RCC 7860 (cell line): Measurements from ENCODE around the gene FOXE1.

Source experiments
- DNase-seq: peaks from one replicate; pipeline ENCODE4 v3.0.0-alpha.2; 2015; ENCODE audit warnings: low spot score
- FAIRE-seq: peaks from 2 replicates; lab custom pipeline; 2012; peaks lifted over from hg19 to GRCh38; lab: Jason Lieb, UNC

The FOXE1 gene

DNA sequence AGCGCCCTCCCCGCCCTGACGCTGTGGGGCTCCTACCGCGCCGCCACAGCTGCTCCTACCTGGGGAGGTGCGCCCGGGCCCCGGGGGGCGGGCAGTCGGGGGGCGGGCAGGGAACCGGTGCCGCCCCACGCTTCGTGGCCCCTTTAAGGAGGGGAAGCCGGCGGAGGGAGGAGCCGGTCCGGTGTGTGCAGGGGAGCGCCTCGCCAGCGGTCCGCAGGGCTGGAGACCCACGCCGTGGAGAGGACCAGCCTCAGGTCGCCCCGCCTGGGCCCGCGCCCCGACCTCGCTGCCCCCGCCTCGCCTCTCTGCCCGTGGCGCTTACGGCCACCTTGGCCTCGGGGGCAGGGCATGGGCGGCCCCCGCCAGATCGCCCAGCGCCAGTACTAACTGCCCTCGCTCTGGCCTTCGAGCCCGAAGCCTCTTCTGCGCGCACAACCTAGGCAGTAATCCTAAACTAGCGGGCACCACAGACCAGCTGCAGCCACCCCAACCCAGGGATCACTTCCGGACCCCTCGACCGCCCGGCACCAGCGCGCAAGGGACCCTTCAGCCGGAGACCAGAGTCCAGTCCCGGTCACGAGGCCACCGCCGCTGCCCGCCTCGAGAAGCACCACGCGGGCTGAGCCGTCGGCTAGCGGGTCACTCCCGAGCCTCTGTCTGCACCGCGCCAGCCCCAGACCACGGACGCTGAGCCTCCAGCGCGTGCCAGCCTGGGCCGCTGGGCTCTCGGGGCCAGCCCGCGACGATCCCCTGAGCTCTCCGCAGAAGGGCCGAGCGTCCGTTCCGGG lies at the start of gene FOXE1:
TSS of gene FOXE1 (plus strand) at position 171 of the 788 bp plus-strand sequence. CDS start 689 bp downstream, outside the sequence.
- no peak for FAIRE-seq
- DNase-seq, result no peak

DNA sequence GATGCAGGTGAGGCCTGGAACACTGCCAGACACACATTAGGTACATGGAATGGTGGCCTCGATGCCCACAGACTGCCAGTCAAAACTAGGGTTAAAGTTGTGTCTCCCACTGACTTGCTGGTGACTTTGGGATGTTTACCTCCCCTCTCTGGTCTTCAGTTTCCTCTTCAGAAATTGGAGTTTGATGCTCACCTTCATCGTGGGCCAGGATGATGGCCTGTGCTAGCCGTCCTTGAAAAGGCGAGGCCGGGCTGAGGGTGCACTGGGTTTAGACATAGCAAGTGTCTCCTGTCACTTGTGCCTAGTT lies 49.0 kb upstream of the FOXE1 start:
- FAIRE-seq (no peak), DNase-seq (no peak)

DNA sequence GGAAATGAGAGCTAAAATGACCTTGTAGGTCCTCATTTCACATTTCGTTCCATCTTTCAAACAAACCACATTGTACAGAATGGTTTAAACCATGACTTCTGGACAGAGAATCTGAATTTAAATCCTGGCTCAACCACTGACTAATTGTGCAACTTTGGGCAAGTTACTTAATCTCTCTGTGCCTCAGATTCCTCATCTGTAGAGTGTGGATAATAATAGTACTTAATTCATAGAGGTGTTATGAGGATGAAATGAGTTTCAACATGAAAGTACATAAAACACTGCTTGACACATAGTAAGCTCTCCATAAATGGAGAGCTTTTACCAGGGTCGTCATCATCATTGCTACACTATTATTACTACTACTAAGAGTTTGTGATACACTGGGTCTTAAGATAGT lies 46.3 kb upstream of the FOXE1 start:
- DNase-seq, result no peak

GRCh38 chr9:97807681-97808080 lies 45.3 kb upstream of the FOXE1 start:
- FAIRE-seq, result peak; percentile 68
- DNase-seq, result peak; percentile 31

More for the DNA sequence above, 46.3 kb upstream of the FOXE1 start:
- FAIRE-seq, result no peak

DNA sequence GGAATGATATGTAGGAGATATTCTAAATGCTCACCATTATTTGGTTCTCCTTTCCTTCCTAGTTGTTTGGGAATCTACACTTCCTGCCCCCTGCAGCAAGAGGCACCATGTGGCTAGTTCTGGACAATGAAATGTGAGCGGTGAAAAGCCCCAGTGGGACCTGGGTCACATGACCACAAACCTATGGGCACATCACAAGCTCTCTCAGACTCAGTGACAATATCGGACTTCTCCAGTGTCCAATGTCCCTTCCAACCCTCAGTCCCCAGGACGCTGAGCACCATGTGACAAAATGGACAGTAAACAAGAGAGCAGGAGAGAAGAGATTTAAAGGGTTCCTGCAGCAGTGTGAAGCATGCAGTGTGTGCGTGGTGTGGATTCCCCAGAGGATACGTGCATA lies 44.6 kb upstream of the FOXE1 start:
- FAIRE-seq, result no peak
- DNase-seq, result peak; percentile 45

- peak; percentile 96 for DNase-seq
- peak; percentile 92 for FAIRE-seq
These were observed 44.1 kb upstream of the FOXE1 start for GRCh38 chr9:97808972-97809371.

DNA sequence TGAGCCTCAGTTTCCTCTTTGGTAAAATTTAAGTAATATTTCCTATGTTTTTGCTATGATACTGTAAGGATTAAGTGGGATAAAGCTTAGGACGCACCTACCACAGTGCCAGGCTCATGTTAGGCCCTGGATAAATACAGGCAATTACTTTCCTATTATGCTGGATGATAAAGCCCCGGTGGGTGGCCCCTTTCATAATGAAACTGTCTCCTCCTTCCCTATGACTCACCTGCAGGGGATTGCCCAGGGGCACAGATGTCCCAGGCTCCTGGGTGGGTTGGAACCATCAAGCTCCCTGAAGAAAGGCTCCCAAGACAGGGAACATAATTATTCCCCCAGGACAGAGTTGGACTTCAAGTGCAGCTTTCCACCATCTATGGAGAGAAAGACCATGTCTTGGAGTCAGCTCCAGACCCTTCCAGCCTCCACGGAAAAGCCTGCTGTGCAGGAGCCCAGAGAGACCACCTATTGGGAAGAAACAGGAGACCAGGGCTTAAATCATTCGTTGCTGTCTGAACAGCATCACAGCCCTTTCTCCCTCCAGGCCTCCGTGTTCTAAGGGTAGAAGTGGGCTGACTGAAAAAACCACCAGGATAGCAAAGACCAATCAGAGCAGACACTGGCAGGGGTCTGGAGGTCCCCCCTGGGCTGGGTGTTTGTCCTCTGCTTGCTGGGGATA lies 43.2 kb upstream of the FOXE1 start:
- peak; percentile 81 for DNase-seq
- FAIRE-seq, result peak; percentile 67

DNA sequence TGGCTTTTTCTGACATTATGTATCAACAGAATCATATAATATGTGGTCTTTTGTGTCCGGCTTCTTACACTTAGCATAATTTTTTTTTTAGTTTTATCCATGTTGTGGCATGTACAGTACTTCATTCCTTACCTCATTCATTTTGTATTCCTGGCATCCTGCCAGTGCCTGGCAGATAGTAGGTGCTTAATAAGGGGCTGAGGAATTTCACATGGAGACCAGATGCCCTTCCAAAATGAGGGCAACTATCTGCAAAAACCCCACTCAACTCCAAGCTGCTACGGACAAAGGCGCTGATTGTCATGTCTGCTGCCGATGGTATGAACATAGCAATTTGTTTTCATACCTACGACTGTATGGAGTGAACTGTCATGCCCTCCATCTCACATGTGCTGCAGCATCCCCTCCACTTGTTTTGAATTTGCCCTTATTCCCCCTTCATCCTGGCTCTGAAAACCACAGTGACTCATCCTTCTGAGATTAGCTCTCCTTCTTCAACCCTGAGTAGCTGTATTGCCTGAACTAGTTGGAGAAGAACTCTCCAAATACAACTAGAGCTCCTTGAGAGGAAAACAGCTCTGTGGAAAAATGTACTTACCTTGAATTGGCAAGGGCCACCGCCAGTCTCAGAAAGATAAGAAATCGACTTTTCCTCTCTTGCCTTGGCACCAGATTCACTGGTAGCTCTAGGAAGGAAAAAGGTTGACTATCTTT lies 41.3 kb upstream of the FOXE1 start:
- peak; percentile 81 for DNase-seq
- peak; percentile 92 for FAIRE-seq

GRCh38 chr9:97812247-97812543 lies 40.8 kb upstream of the FOXE1 start:
- FAIRE-seq (no peak), DNase-seq (no peak)

DNA sequence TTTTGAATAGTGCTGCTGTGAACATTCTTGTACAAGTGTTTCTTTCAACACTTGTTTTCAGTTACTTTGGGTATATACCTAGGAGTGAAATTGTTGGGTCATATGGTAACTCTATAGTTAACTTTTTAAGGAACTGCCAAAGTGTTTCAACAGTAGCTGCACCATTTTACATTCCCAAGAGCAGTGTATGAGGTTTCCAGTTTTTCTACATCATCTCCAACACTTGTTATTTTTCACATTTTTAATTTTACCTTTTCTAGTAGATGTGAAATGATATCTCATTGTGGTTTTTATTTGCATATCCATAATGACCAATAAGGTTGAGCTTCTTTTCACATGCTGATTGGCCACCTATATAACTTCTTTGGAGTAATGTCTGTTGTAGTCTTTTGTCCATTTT lies 40.0 kb upstream of the FOXE1 start:
- no peak for FAIRE-seq
- DNase-seq, result no peak

GRCh38 chr9:97819735-97820134 lies 33.3 kb upstream of the FOXE1 start:
- FAIRE-seq (no peak), DNase-seq (no peak)

DNA sequence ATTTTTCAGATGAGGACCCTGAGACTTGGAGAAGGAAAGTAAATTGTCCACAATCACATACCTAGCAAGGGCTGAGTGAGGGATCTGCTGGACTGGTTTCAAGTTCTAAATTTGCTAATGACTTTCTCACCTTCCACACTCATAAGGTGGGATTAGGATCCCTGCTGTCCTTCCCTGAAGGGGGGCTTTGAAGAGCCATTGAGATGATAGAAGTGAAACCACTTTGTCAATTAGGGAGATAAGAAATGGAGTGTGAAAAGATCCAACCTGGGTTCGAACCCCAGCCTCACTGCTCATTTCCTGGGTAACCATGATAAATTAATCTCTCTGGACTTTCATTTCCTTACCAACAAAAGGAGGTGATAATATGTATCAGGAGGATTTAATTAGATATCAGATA lies 32.7 kb upstream of the FOXE1 start:
- no peak for FAIRE-seq
- no peak for DNase-seq

- FAIRE-seq (peak; percentile 58), DNase-seq (peak; percentile 31)
These were observed 21.9 kb upstream of the FOXE1 start for GRCh38 chr9:97830884-97831829.

DNA sequence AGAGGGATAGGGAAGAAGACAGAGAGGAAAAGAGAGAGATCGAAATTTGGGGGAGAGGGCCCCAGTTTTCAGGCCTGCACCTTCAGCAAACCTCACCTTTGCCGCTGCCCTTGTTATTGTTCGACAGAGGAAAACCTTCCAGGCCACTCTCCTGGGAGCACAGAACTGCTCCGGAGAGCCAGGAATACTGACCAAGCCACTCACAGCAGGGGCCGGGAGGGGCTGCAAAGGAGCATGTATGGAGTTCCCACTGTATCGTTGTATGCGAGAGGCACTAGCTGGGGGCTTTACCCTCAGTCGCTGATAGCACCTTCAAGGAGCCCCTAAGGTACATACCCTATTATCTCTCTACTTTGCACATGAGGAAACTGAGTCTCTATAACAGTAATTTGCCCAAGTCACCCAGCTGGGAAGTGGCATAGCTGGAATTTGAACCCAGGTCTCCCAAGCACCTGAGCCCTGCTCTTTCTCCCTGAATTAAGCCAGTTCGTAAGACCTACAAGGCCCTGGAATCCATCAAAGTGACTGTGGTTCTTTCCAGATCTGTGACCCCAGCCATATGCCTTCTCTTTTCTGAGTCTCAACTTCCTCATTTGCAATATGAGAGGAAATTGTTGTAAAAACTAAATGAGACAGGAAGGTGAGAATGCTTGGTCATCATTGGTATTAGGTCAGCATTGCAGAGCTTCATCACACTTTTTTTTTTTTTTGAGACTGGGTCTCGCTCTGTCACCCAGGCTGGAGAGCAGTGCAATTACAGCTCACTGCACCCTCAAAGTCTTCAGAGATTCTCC lies 21.0 kb upstream of the FOXE1 start:
- DNase-seq, result no peak
- no peak for FAIRE-seq

GRCh38 chr9:97840521-97840920 lies 12.5 kb upstream of the FOXE1 start:
- DNase-seq (no peak), FAIRE-seq (no peak)

DNA sequence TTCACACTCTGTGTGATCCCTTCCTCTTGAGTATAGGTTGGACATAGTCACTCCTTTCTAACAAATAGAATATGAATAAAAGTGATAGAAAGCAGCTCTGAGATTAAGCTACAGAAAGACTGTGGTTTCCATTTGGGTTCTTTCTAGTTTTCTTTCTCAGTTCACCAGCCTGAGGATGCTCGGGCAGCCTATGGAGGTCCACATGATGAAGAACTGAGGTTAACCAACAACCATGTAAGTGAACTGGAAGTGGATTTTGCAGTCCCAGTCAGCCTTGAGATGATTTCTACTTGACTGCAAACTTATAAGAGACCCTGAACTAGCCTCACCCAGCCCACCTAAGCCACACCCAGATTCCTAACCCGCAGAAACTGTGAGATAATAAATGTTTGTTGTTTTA lies 10.1 kb upstream of the FOXE1 start:
- no peak for DNase-seq
- no peak for FAIRE-seq

DNA sequence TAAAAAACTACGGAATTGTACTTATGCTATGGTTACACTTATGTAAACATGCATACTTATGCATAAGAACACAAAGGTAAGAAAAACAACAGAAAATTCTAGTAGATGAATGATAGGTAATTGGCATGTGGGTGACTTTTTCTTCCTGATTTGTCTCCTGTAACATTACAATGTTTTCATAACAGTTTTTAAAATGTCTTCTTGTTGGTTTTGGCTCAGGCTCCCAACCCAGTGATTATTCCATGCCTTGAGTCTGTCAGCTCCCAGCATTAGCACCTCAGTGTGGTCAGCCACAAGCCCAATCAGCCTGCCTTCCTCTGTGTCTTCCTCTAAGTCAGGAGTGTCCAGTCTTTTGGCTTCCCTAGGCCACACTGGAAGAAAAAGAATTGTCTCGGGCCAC lies 7.9 kb upstream of the FOXE1 start:
- FAIRE-seq (no peak), DNase-seq (no peak)

DNA sequence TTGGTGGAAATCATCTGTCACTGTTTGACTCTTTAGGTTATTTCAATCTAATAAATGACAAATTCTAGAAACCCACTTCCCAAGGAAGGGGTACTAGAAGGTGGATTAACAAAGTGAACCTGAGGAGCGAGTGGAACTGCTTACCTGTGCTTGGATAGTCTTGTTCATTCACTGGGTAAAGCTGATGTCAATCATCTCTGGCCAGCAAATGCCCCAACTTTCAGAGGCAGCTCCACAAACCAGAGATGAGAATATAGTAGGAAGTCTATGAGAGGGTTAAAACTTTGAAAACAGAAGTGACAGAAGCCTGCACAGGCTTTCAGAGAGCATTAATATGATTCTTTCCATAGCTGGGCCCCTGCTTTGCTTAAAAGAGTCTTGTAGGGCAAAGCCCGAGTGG lies 7.3 kb upstream of the FOXE1 start:
- no peak for FAIRE-seq
- DNase-seq, result no peak

DNA sequence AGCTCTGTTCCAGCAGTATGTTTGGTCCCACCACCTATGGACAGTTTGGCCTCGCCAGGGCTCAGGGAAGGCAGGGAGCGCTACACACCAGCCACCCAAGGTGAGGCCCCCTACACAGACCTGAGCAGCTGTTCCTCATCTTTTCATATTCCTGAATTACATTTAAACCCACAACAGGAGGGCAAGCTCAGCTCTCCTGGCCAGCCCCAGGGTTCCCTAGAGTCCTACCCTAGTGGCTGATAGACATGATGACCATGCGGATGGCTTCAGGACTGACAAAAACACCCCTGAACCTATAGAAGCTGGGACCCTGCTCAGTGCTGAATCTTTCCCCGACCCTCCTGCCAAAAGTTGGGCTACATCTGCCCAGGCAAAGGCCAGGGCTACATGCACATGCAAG lies 6.7 kb upstream of the FOXE1 start:
- FAIRE-seq (no peak), DNase-seq (no peak)
